GM12864 (cell line): ENCODE data around the gene PCNX1.
"Not testable (repeated sequence)": the region's sequence is repeated elsewhere in the genome, so short reads cannot be mapped to it uniquely, and the experiment has no call there.

Source experiments
- DNase-seq: peaks from one replicate; pipeline ENCODE4 v3.0.0-alpha.2; 2011; ENCODE audit warnings: low read depth
- H3K4me3 ChIP-seq: 2 replicates; pipeline ENCODE4 v1.5.1; 2011; ENCODE audit warnings: mild to moderate bottlenecking, low read depth, low read length, control low read depth
- TF ChIP-seq, protein P1 (sequence below): IDR thresholded peaks from 2 replicates; pipeline ENCODE4 v1.5.1; 2011; ENCODE audit warnings: low read depth, mild to moderate bottlenecking, moderate library complexity, low read length, control low read depth, inconsistent platforms; ENCODE audit errors: missing control alignments

The PCNX1 gene

GRCh38 chr14:71140157-71140556, 232.9 kb downstream of the PCNX1 start:
- TF ChIP-seq, protein P1, sequence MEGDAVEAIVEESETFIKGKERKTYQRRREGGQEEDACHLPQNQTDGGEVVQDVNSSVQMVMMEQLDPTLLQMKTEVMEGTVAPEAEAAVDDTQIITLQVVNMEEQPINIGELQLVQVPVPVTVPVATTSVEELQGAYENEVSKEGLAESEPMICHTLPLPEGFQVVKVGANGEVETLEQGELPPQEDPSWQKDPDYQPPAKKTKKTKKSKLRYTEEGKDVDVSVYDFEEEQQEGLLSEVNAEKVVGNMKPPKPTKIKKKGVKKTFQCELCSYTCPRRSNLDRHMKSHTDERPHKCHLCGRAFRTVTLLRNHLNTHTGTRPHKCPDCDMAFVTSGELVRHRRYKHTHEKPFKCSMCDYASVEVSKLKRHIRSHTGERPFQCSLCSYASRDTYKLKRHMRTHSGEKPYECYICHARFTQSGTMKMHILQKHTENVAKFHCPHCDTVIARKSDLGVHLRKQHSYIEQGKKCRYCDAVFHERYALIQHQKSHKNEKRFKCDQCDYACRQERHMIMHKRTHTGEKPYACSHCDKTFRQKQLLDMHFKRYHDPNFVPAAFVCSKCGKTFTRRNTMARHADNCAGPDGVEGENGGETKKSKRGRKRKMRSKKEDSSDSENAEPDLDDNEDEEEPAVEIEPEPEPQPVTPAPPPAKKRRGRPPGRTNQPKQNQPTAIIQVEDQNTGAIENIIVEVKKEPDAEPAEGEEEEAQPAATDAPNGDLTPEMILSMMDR: no peak
- DNase-seq: no peak
- no peak overlapping the region for H3K4me3 ChIP-seq

GRCh38 chr14:71141701-71142374, 234.6 kb downstream of the PCNX1 start:
- no peak overlapping the region for H3K4me3 ChIP-seq
- TF ChIP-seq, protein P1: no peak
- DNase-seq: no peak

DNA sequence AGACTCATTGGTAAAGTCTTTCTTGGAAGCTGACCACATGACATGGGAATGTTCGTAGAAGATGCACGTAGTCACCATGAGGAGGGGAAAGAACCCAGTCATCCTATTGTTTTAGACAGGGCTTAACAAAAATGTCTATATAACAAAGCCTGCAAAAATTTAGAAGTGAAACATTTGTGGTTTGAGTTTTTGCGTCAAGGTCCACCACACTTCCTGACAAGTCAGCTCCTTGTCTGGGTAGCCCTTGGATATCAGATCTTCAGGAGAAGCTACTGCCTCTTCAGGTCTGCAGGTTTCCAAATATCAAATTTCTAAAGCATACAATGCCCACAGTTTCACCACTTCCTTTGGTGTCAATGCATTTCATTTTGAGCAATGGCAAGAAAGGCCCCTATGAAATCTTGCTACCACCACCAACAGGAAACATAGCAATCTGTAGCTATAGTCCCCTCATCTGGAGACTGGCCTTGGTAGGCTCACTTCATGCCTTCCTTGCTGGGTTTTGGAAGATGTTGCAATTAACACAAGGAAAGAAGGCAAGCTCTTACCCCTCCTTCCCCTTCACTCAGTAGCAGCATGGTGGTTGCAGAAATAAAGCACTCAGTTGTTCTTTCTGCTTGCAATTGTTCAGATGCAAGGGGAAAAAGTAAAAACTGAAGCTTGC, 235.2 kb downstream of the PCNX1 start:
- TF ChIP-seq, protein P1: no peak
- no peak for DNase-seq
- H3K4me3 ChIP-seq: no peak overlapping the region

- no peak overlapping the region for H3K4me3 ChIP-seq
- DNase-seq: no peak
- TF ChIP-seq, protein P1: no peak
Observed at GRCh38 chr14:71143381-71144290, 236.4 kb downstream of the PCNX1 start.

DNA sequence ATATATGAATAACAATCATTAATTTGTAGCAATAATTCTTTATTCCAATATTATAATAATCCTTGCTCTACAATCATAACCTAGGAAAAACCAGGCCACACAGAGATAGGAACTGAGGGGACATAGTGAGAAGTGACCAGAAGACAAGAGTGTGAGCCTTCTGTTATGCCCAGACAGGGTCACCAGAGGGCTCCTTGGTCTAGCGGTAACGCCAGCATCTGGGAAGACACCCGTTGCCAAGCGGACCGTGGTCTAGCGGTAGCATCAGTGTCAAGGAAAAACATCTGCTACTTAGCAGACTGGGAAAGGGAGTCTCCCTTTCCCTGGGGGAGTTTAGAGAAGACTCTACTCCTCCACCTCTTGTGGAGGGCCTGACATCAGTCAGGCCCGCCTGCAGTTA, 240.1 kb downstream of the PCNX1 start:
- DNase-seq, H3K4me3 ChIP-seq: not testable (repeated sequence)

GRCh38 chr14:71148627-71149026, 241.4 kb downstream of the PCNX1 start:
- TF ChIP-seq, protein P1: no peak
- no peak overlapping the region for H3K4me3 ChIP-seq
- DNase-seq: no peak

GRCh38 chr14:71150737-71151136, 243.5 kb downstream of the PCNX1 start:
- H3K4me3 ChIP-seq: no peak overlapping the region
- TF ChIP-seq, protein P1: no peak
- DNase-seq: no peak
